ENCODE data around the gene DMGDH. TPM values are rescaled to one million over a fixed set of nuclear protein-coding genes. Genes with fewer than 3 reads are reported as not detected.
A peak's percentile ranks its signal among the peaks of the same experiment; 100 is the strongest.
"Not testable (repeated sequence)": the region's sequence is repeated elsewhere in the genome, so short reads cannot be mapped to it uniquely, and the experiment has no call there.

The DMGDH gene
- total RNA-seq, 1 donor from 2014 or later, result 1.9 TPM

DNA sequence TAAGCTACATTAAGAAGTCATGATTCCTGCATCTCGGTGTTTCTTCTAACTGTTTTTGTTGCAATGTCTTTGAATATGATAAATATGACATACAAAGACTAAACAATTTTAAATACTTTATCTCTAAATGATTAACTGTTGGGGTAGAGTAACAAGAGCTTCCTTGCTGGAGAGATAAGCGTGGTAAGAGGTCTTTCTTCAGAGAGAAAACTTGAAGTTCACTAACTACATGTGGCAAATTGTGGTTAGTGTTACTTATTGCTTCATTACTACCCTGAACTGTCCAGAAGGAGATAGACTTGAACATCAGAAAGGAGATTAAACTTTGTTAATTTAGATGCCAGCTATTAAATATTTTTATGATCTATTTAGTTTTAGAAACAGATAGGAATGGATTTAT, 77.3 kb downstream of the DMGDH start:
- TF ChIP-seq CTCF (conservative IDR thresholded peaks at IDR 0.05; ENCODE audit: low read depth, low read length), result no peak
- no peak overlapping the region for H3K4me3 ChIP-seq (ENCODE audit: low read depth, low read length)
- DNase-seq (ENCODE audit: low read depth), result no peak

DNA sequence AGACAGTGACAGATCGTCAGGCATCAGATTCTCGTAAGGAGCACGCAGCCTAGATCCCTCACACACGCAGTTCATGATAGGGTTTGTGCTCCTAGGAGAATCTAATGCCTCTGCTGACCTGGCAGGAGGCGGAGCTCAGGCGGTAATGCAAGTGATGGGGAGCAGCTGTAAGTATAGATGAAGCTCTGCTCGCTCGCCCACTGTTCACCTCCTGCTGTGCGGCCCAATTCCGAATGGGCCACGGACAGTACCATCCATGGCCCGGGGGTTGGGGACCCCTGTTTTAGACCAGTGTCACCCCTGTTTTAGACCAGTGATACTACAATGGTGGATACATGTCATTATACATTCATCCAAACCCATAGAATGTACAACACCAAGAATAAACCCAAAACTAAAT, 80.4 kb downstream of the DMGDH start:
- no peak overlapping the region for H3K4me3 ChIP-seq (ENCODE audit: low read depth, low read length)
- TF ChIP-seq CTCF (conservative IDR thresholded peaks at IDR 0.05; ENCODE audit: low read depth, low read length), result no peak
- DNase-seq (ENCODE audit: low read depth), result no peak

DNA sequence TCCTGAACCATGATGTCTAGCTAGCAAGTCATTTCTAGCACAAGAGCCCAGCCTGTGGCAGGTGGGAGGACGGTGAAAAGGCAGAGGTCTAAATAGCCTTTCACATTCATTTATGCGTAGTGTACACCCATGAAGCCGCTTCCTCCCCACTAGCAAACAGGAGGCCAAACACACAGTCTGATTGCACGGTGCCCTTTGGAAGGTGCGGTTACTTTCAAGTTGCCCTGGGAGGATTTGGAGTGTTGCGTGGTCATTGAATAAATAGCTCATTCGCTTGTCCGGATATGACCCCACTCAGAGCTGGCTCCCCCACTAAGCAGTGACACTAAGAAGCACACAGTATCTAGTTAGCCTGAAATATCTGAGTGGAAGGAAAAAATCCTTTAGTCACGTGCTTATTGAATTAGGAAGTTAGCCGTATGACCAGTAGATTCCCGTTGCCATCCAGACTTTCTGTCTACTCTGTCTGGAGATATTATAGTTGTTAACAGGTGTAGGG, 83.7 kb downstream of the DMGDH start:
- DNase-seq (ENCODE audit: low read depth), result no peak
- H3K4me3 ChIP-seq (ENCODE audit: low read depth, low read length), result peak overlapping the region; percentile 67
- TF ChIP-seq CTCF (conservative IDR thresholded peaks at IDR 0.05; ENCODE audit: low read depth, low read length), result no peak

DNA sequence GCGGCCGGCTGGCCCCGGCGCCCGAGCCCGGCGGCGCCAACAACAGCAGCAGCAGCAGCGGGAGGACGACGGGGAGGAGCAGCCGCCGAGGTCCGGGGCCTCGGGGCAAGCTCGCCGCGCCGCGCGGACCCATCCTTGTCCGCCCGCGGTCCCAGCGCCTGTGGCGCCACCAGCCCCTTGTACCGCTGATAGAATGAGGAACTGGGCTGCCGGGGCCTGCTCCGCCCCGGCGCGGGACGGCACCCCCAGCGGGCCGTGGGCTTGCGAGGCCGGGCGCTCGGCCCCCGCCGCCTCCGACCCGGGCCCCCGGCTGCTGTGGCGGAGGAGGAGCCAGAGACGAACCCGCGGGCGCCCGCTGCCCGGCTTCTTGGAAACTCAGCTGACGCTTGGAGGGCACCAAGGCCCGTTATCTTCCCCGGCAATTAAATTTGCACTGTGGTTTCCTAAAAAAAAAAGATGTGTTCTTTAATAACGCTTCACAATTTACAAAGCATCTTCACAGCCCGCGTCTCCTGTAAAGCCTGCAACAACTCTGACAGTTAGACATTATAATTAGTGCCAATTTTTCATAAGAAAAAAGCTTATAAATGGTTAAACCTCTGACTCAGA, 84.3 kb downstream of the DMGDH start, which contains the start of gene ARSB:
Gene ARSB (minus strand): TSS at position 195 of the 609 bp plus-strand sequence. CDS start 62 bp downstream, at position 133.
- no peak for DNase-seq (ENCODE audit: low read depth)
- peak within 1 kb of the TSS; percentile 67 for H3K4me3 ChIP-seq (ENCODE audit: low read depth, low read length)
- no peak for TF ChIP-seq CTCF (conservative IDR thresholded peaks at IDR 0.05; ENCODE audit: low read depth, low read length)

- H3K4me3 ChIP-seq (ENCODE audit: low read depth, low read length), result peak overlapping the region; percentile 67
- peak; percentile 32 for TF ChIP-seq CTCF (conservative IDR thresholded peaks at IDR 0.05; ENCODE audit: low read depth, low read length)
- DNase-seq (ENCODE audit: low read depth), result no peak
Observed at GRCh38 chr5:78984439-78985115, 84.9 kb downstream of the DMGDH start.

DNA sequence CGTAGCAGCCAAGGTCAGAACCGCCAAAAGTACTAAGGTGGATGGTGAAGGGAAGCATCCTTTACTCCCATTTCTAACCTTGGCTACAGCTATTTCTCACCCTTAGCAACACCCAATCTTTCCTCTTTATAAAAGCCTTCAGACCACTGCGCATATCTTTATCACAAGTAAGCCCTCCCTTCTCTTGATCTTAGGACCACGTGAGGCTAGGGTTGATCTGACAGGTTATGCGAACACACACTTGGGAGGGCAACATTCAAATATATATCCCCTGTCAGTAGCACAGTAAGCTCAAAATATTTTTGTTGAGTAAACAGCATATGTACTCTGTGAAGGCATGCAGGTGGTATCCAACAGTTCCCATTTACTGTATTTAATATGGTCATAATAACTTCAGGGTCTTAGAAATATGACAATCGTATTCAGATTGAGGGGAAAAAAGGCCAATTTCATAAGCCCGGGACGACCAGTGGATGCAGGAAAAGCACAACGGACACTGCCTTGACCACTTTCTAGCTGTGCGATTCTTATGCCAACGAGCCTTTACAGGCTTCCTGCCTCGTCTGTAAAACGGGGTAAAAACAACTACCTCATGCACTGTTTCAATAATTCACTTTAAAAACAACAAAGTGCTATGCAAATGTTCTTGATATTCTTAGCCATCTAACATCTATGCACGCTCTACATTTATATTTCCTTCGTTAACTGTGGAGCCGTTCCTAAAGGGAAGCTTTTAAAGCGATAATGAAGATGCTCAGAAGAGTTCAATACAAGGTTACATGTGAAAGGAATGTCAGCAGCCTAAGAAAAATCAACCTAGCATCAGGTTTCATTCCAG, 85.7 kb downstream of the DMGDH start:
- no peak for DNase-seq (ENCODE audit: low read depth)
- peak overlapping the region; percentile 67 for H3K4me3 ChIP-seq (ENCODE audit: low read depth, low read length)
- no peak for TF ChIP-seq CTCF (conservative IDR thresholded peaks at IDR 0.05; ENCODE audit: low read depth, low read length)

- H3K4me3 ChIP-seq (ENCODE audit: low read depth, low read length), result peak overlapping the region; percentile 67
- not testable (repeated sequence) for DNase-seq (ENCODE audit: low read depth)
Observed at GRCh38 chr5:78983194-78983593, 86.3 kb downstream of the DMGDH start.

All from epithelial cell of proximal tubule (primary cell).